DND-41 (cell line): ENCODE data around the gene KRT77.

Experiments
- ATAC-seq: fragments of 200-7000 bp; cut with Tn5 transposase; 3 replicates; pipeline ENCODE4 v1.9.1; 2021; ENCODE audit warnings: low read depth; ENCODE audit not compliant: insufficient read depth
- DNase-seq: peaks from one replicate; pipeline ENCODE4 v3.0.0-alpha.2; 2020
- H2AFZ ChIP-seq: 2 replicates; pipeline ENCODE4 v1.6.0; 2012; ENCODE audit warnings: low read depth, low read length
- H3K27ac ChIP-seq: 2 replicates; pipeline ENCODE4 v1.5.1; 2012; ENCODE audit warnings: low read length, inconsistent platforms
- H3K27me3 ChIP-seq: fragments of 200-600 bp; sonication (generic); 2 replicates; pipeline ENCODE4 v1.6.0; 2012; ENCODE audit warnings: low read length, mild to moderate bottlenecking, inconsistent platforms; ENCODE audit not compliant: insufficient read depth, poor library complexity
- H3K36me3 ChIP-seq: 2 replicates; pipeline ENCODE4 v1.5.1; 2012; ENCODE audit warnings: low read length, inconsistent platforms; ENCODE audit not compliant: insufficient read depth
- H3K4me1 ChIP-seq: 2 replicates; pipeline ENCODE4 v1.5.1; 2012; ENCODE audit warnings: mild to moderate bottlenecking, low read length; ENCODE audit not compliant: insufficient read depth
- H3K4me2 ChIP-seq: 2 replicates; pipeline ENCODE4 v1.6.0; 2012; ENCODE audit warnings: mild to moderate bottlenecking, moderate library complexity, low read length, inconsistent platforms; ENCODE audit not compliant: insufficient read depth
- H3K4me3 ChIP-seq, 2 experiments: fragments of 200-600 bp in 1 of 2; shearing (Covaris generic) in 1 of 2; 2 replicates each; pipeline ENCODE4 v1.5.1; 2012 to 2016; ENCODE audit warnings: inconsistent platforms in 2 of 2, low read length in 2 of 2, mild to moderate bottlenecking in 2 of 2, low read depth in 1 of 2, moderate library complexity in 1 of 2
- H3K79me2 ChIP-seq: 2 replicates; pipeline ENCODE4 v1.6.0; 2012; ENCODE audit warnings: low read length, inconsistent platforms; ENCODE audit not compliant: insufficient read depth
- H3K9ac ChIP-seq: 2 replicates; pipeline ENCODE4 v1.6.0; 2012; ENCODE audit warnings: low read depth, mild to moderate bottlenecking, inconsistent platforms, low read length, moderate library complexity
- H3K9me3 ChIP-seq: 2 replicates; pipeline ENCODE4 v1.5.1; 2012; ENCODE audit warnings: low read length, moderate library complexity, mild to moderate bottlenecking, inconsistent platforms; ENCODE audit not compliant: insufficient read depth, severe bottlenecking
- H4K20me1 ChIP-seq: 2 replicates; pipeline ENCODE4 v1.6.0; 2012; ENCODE audit warnings: low read length; ENCODE audit not compliant: insufficient read depth
- CTCF ChIP-seq: IDR thresholded peaks from 2 replicates; pipeline ENCODE4 v1.5.1; 2012; ENCODE audit warnings: borderline replicate concordance, low read length, moderate library complexity, mild to moderate bottlenecking; ENCODE audit not compliant: poor library complexity, severe bottlenecking; ENCODE audit errors: extremely low read depth
- EZH2 ChIP-seq: IDR thresholded peaks from 3 replicates; pipeline ENCODE4 v1.6.1; 2012; ENCODE audit warnings: borderline replicate concordance, low read depth, mild to moderate bottlenecking, moderate library complexity, low read length, inconsistent platforms; ENCODE audit not compliant: severe bottlenecking

The KRT77 gene

GRCh38 chr12:52661668-52662067 lies 41.7 kb downstream of the KRT77 start:
- ATAC-seq (no peak), DNase-seq (no peak)
- Histone ChIP-seq H4K20me1 (no peaks in the 10 kb centered on the region), H3K4me1 (no peaks in the 10 kb centered on the region), H3K27me3 (peaks cover 23% of the 10 kb centered on the region), H3K4me2 (no peak overlapping the region), H3K36me3 (no peaks in the 10 kb centered on the region), H3K4me3 (no peak overlapping the region), H2AFZ (no peak overlapping the region), H3K9ac (no peak overlapping the region), H3K9me3 (no peaks in the 10 kb centered on the region), H3K79me2 (no peaks in the 10 kb centered on the region), H3K27ac (no peak overlapping the region)
- TF ChIP-seq EZH2 (no peak), CTCF (no peak)

- ATAC-seq, result no peak
- no peaks in the 10 kb centered on the region for H3K79me2 ChIP-seq
- no peak overlapping the region for H3K9ac ChIP-seq
- no peaks in the 10 kb centered on the region for H3K9me3 ChIP-seq
- no peaks in the 10 kb centered on the region for H4K20me1 ChIP-seq
- no peak overlapping the region for H3K4me2 ChIP-seq
- DNase-seq, result no peak
- no peak for TF ChIP-seq EZH2
- no peak for TF ChIP-seq CTCF
- H3K4me1 ChIP-seq, result no peaks in the 10 kb centered on the region
- H3K27ac ChIP-seq, result no peak overlapping the region
- no peak overlapping the region for H3K4me3 ChIP-seq
- no peak overlapping the region for H2AFZ ChIP-seq
- H3K27me3 ChIP-seq, result peaks cover 23% of the 10 kb centered on the region
- H3K36me3 ChIP-seq, result no peaks in the 10 kb centered on the region
These were observed 42.3 kb downstream of the KRT77 start for GRCh38 chr12:52660934-52661499.

GRCh38 chr12:52659951-52660350 lies 43.4 kb downstream of the KRT77 start:
- H3K79me2 ChIP-seq, result no peaks in the 10 kb centered on the region
- ATAC-seq (no peak), DNase-seq (no peak)
- H3K9ac ChIP-seq, result no peak overlapping the region
- no peak overlapping the region for H3K4me3 ChIP-seq
- no peaks in the 10 kb centered on the region for H3K4me1 ChIP-seq
- peaks cover 23% of the 10 kb centered on the region for H3K27me3 ChIP-seq
- H3K27ac ChIP-seq, result no peak overlapping the region
- no peaks in the 10 kb centered on the region for H4K20me1 ChIP-seq
- H2AFZ ChIP-seq, result no peak overlapping the region
- no peaks in the 10 kb centered on the region for H3K9me3 ChIP-seq
- no peak overlapping the region for H3K4me2 ChIP-seq
- H3K36me3 ChIP-seq, result no peaks in the 10 kb centered on the region
- TF ChIP-seq CTCF (no peak), EZH2 (no peak)

- H3K4me3 ChIP-seq, result no peak overlapping the region
- no peaks in the 10 kb centered on the region for H3K36me3 ChIP-seq
- H3K79me2 ChIP-seq, result no peaks in the 10 kb centered on the region
- H3K4me1 ChIP-seq, result no peaks in the 10 kb centered on the region
- no peak overlapping the region for H3K27ac ChIP-seq
- ATAC-seq (no peak), DNase-seq (no peak)
- H3K9ac ChIP-seq, result no peak overlapping the region
- no peak overlapping the region for H2AFZ ChIP-seq
- no peak for TF ChIP-seq EZH2
- TF ChIP-seq CTCF, result no peak
- no peak overlapping the region for H3K4me2 ChIP-seq
- peaks cover 23% of the 10 kb centered on the region for H3K27me3 ChIP-seq
- H3K9me3 ChIP-seq, result no peaks in the 10 kb centered on the region
- H4K20me1 ChIP-seq, result no peaks in the 10 kb centered on the region
These were observed 43.9 kb downstream of the KRT77 start for GRCh38 chr12:52659395-52659794.
